Endothelial cell of umbilical vein (primary cell): ENCODE measurements around the gene DHRS11. TPM values are rescaled to one million over a fixed set of nuclear protein-coding genes. Genes with fewer than 3 reads are reported as not detected.
A peak's percentile ranks its signal among the peaks of the same experiment; 100 is the strongest.

Experiments
- BruUV-seq: library from RNA; stranded (reverse); fragments of 400-500 nt; replicated peaks from 2 replicates; lab custom pipeline; 2021; lab: Mats Ljungman, UMichigan
- CTCF ChIA-PET: fragments of 300-600, 350-600 bp; sonication (Branson Sonifier 250); formaldehyde crosslinking; loops from one replicate; lab custom pipeline; 2021; ENCODE audit warnings: antibody characterized with exemption, inconsistent platforms; lab: Charles Lee
- POLR2A ChIA-PET: fragments of 300-600, 350-600 bp; sonication (Branson Sonifier 250); formaldehyde crosslinking; loops from one replicate; lab custom pipeline; 2021; ENCODE audit warnings: antibody characterized with exemption, inconsistent platforms; lab: Charles Lee
- DNase-seq: peaks from one replicate; pipeline ENCODE4 v3.0.0-alpha.2; 2011; ENCODE audit warnings: low read depth, low spot score
- FAIRE-seq: peaks from 2 replicates; lab custom pipeline; 2011; peaks lifted over from hg19 to GRCh38; lab: Jason Lieb, UNC
- H2AFZ ChIP-seq: 2 replicates; pipeline ENCODE4 v1.6.0; 2012; ENCODE audit warnings: low read depth, low read length, control low read depth, inconsistent platforms
- H3K27ac ChIP-seq: 2 replicates; pipeline ENCODE4 v1.5.1; 2011; ENCODE audit warnings: low read depth, mild to moderate bottlenecking, control low read depth, low read length, moderate library complexity; ENCODE audit not compliant: insufficient read depth
- H3K27me3 ChIP-seq, 2 experiments: 2 replicates each; pipeline versions ENCODE4 v1.6.0 to v1.6.1; 2011; ENCODE audit warnings: low read length in 2 of 2, mixed read lengths in 1 of 2; ENCODE audit not compliant: control insufficient read depth in 2 of 2, insufficient read depth in 2 of 2
- H3K36me3 ChIP-seq, 2 experiments: 2 replicates in 1 of 2; 3 replicates in 1 of 2; pipeline ENCODE4 v1.5.1; 2011; ENCODE audit warnings: low read length in 2 of 2, mild to moderate bottlenecking in 1 of 2, moderate library complexity in 1 of 2; ENCODE audit not compliant: control insufficient read depth in 2 of 2, insufficient read depth in 2 of 2; ENCODE audit errors: extremely low read depth in 1 of 2
- H3K4me1 ChIP-seq: 3 replicates; pipeline ENCODE4 v1.5.1; 2011; ENCODE audit warnings: mild to moderate bottlenecking, low read length; ENCODE audit not compliant: control insufficient read depth, insufficient read depth; ENCODE audit errors: extremely low read depth
- H3K4me2 ChIP-seq: 2 replicates; pipeline ENCODE4 v1.6.1; 2011; ENCODE audit warnings: low read length, control low read depth, mixed read lengths; ENCODE audit not compliant: insufficient read depth
- H3K4me3 ChIP-seq, 3 experiments: fragments of 200-600 bp in 1 of 3; sonication (generic), shearing (Covaris generic) in 1 of 3; replicated peaks in 1 of 3; 2 replicates each; pipeline ENCODE4 v1.5.1; 2011 to 2016; ENCODE audit warnings: control low read depth in 3 of 3, low read length in 3 of 3, mild to moderate bottlenecking in 2 of 3, inconsistent platforms in 1 of 3, low read depth in 1 of 3, moderate library complexity in 1 of 3; ENCODE audit not compliant: insufficient read depth in 1 of 3
- H3K79me2 ChIP-seq: 2 replicates; pipeline ENCODE4 v1.6.0; 2012; ENCODE audit warnings: low read length, inconsistent platforms; ENCODE audit not compliant: control insufficient read depth, insufficient read depth
- H3K9ac ChIP-seq: replicated peaks from 2 replicates; pipeline ENCODE3; 2011; ENCODE audit warnings: low read length, control low read depth; ENCODE audit not compliant: insufficient read depth; ENCODE audit errors: extremely low read depth
- H3K9me1 ChIP-seq: replicated peaks from 3 replicates; pipeline ENCODE4 v1.6.0; 2011; ENCODE audit warnings: mild to moderate bottlenecking, low read length; ENCODE audit not compliant: control insufficient read depth, insufficient read depth; ENCODE audit errors: extremely low read depth
- H3K9me3 ChIP-seq: replicated peaks from 2 replicates; pipeline ENCODE4 v1.5.1; 2012; ENCODE audit warnings: low read length, inconsistent platforms; ENCODE audit not compliant: control insufficient read depth, insufficient read depth
- H4K20me1 ChIP-seq: replicated peaks from 2 replicates; pipeline ENCODE3; 2011; ENCODE audit warnings: mild to moderate bottlenecking, low read length; ENCODE audit not compliant: control insufficient read depth, insufficient read depth; ENCODE audit errors: extremely low read depth
- EZH2 ChIP-seq: IDR thresholded peaks from 2 replicates; pipeline ENCODE4 v1.6.1; 2012; ENCODE audit warnings: borderline replicate concordance, low read depth, mild to moderate bottlenecking, moderate library complexity, low read length, inconsistent platforms; ENCODE audit not compliant: severe bottlenecking
- FOS ChIP-seq: IDR thresholded peaks from 2 replicates; pipeline ENCODE4 v1.6.1; 2011; ENCODE audit warnings: mild to moderate bottlenecking, low read length, moderate library complexity, borderline replicate concordance; ENCODE audit not compliant: insufficient read depth
- GATA2 ChIP-seq: IDR thresholded peaks from 2 replicates; pipeline ENCODE4 v1.7.0; 2011; ENCODE audit warnings: low read depth, mild to moderate bottlenecking, moderate library complexity, mixed read lengths, low read length; ENCODE audit not compliant: insufficient read length, insufficient read depth
- JUN ChIP-seq: IDR thresholded peaks from 2 replicates; pipeline ENCODE4 v1.6.1; 2011; ENCODE audit warnings: borderline replicate concordance, low read depth; ENCODE audit not compliant: insufficient read length, insufficient read depth
- MAX ChIP-seq: IDR thresholded peaks from 2 replicates; pipeline ENCODE4 v1.6.1; 2011; ENCODE audit not compliant: insufficient read depth, insufficient read length
- MYC ChIP-seq: IDR thresholded peaks from one replicate; pipeline ENCODE4 v1.6.1; 2011; ENCODE audit warnings: mild to moderate bottlenecking, low read depth, low read length
- POLR2A ChIP-seq: IDR thresholded peaks from 2 replicates; pipeline ENCODE4 v1.6.1; 2012; ENCODE audit warnings: low read depth, mild to moderate bottlenecking, control low read depth, low read length
- POLR2AphosphoS5 ChIP-seq: IDR thresholded peaks from 2 replicates; pipeline ENCODE4 v1.6.1; 2012; ENCODE audit warnings: low read depth, mild to moderate bottlenecking, control low read depth, low read length, moderate library complexity; ENCODE audit not compliant: insufficient read depth
- dilution Hi-C: fragments of 300-500 bp; cut with MboI; formaldehyde crosslinking; loops from one replicate; pipeline ENCODE4 v1.15.0; 2019; ENCODE audit warnings: low sequenced_read_pairs; ENCODE audit not compliant: extremely low pct_ligation_motif_present
- intact Hi-C: fragments of 100-400 bp; cut with micrococcal nuclease; formaldehyde crosslinking; loops from one replicate; pipeline ENCODE4 v1.10.0; 2022
- polyA plus RNA-seq, 4 experiments: library from polyadenylated mRNA; depleted of rRNA in 3 of 4; stranded (reverse) in 3 of 4; unstranded in 1 of 4; fragments of >200 nt; gene quantifications; 2 replicates each; pipeline versions ENCODE4 v1.2.1 to v1.2.3, GENCODE V29; 2011 to 2012; ENCODE audit warnings: missing spikeins in 1 of 4
- total RNA-seq: library from RNA; stranded (reverse); gene quantifications from 2 replicates; pipeline ENCODE4 v1.2.3, GENCODE V29; 2021
- TF ChIP-seq, protein P1 (sequence below), 2 donors: IDR thresholded peaks; 1 replicate in 1 of 2; 2 replicates in 1 of 2; pipeline ENCODE4 v1.5.1; 2011; ENCODE audit warnings: low read length in 2 of 2, mild to moderate bottlenecking in 2 of 2, moderate library complexity in 2 of 2, control low read depth in 1 of 2, inconsistent platforms in 1 of 2, low read depth in 1 of 2; ENCODE audit not compliant: insufficient read depth in 1 of 2; ENCODE audit errors: extremely low read depth in 1 of 2

DHRS11 gene
- total and polyA plus RNA-seq, 2 donors (not counting 3 experiments of a cell fraction or from before 2014, with no cell fraction given), result 9.8 to 15.7 TPM

DNA sequence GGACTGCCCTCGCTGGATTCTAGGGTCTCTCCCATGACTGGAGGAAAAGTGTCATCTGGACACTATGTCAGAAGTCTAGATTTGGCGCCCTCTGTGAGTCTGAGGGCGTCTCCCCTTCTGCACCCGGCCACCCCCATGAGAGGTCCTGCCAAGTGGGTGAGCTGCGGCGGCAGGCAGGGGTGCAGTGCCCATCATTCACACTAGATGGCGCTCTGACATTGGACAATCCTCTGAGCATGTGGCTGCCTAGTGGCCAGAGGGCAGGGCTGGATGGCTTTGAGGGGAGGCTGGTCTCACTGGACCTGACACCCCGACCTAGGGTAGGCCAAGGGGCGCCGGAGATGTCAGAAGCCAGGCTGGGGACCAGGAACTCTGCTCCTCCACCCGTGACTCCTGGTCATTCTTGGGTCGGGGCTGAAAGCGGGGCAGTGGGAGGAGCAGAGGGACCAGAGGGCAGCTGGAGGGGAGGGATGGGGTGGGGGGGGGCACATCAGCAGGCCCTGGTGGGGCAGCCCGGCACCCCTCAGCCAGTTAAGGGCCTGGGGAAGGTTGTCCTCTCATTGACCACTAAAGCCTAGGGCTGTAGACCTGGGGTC lies 37.7 kb downstream of the DHRS11 start:
- no peak overlapping the region for H2AFZ ChIP-seq
- peak; percentile 69 for DNase-seq
- dilution Hi-C loops (no loop called here), intact Hi-C loops (loop anchor here (1.0 kb wide), 7 partner anchors 26 to 744 kb away; no protein-coding TSS in a partner anchor)
- no peak overlapping the region for H3K9ac ChIP-seq
- H3K4me1 ChIP-seq, result no peaks in the 10 kb centered on the region
- POLR2A ChIA-PET, result no interaction called here
- H3K36me3 ChIP-seq, result no peaks in the 10 kb centered on the region
- CTCF ChIA-PET, result interaction anchor here (0.8 to 9.1 kb wide), 22 partner anchors 9 to 809 kb away, joined by 3 to 201 read pairs (median 4); partner anchors contain the start of gene MRM1
- H3K27ac ChIP-seq, result no peak overlapping the region
- H3K79me2 ChIP-seq, result no peaks in the 10 kb centered on the region
- no peaks in the 10 kb centered on the region for H3K9me3 ChIP-seq
- no TSS peak for BruUV-seq
- no peaks in the 10 kb centered on the region for H4K20me1 ChIP-seq
- H3K4me2 ChIP-seq, result no peak overlapping the region
- H3K27me3 ChIP-seq, result peaks cover 20 to 24% of the 10 kb centered on the region in 2 experiments
- TF ChIP-seq, protein P1, sequence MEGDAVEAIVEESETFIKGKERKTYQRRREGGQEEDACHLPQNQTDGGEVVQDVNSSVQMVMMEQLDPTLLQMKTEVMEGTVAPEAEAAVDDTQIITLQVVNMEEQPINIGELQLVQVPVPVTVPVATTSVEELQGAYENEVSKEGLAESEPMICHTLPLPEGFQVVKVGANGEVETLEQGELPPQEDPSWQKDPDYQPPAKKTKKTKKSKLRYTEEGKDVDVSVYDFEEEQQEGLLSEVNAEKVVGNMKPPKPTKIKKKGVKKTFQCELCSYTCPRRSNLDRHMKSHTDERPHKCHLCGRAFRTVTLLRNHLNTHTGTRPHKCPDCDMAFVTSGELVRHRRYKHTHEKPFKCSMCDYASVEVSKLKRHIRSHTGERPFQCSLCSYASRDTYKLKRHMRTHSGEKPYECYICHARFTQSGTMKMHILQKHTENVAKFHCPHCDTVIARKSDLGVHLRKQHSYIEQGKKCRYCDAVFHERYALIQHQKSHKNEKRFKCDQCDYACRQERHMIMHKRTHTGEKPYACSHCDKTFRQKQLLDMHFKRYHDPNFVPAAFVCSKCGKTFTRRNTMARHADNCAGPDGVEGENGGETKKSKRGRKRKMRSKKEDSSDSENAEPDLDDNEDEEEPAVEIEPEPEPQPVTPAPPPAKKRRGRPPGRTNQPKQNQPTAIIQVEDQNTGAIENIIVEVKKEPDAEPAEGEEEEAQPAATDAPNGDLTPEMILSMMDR (IDR thresholded peaks at IDR 0.05; ENCODE audit: extremely low read depth in 1 of 2, insufficient read depth in 1 of 2, low read depth in 1 of 2, low read length in 2 of 2), result peak; percentile 92 to 97
- TF ChIP-seq POLR2AphosphoS5, result no peak
- TF ChIP-seq POLR2A, result no peak
- no peak for TF ChIP-seq FOS
- TF ChIP-seq EZH2, result no peak
- TF ChIP-seq JUN, result no peak
- TF ChIP-seq MAX, result peak; percentile 29
- no peak for TF ChIP-seq MYC
- TF ChIP-seq GATA2, result no peak
- no peak overlapping the region for H3K4me3 ChIP-seq
- no peaks in the 10 kb centered on the region for H3K9me1 ChIP-seq
- no peak for FAIRE-seq
